Body of pancreas (tissue), 4 donors: ENCODE results near the gene SLPI.

Experiments
- POLR2A ChIP-seq, 3 donors: fragments of 450-650 bp; IDR thresholded peaks; one replicate each; pipeline ENCODE4 v1.6.1; 2016; ENCODE audit warnings: antibody characterized with exemption in 3 of 3, mild to moderate bottlenecking in 2 of 3
- TF ChIP-seq, protein P1 (sequence below), 7 experiments: fragments of 450-650 bp in 4 of 7; fragments of 200-600 bp in 3 of 7; sonication (generic) in 3 of 7; IDR thresholded peaks; one replicate each; pipeline ENCODE4 v1.5.1; 2016 to 2019; ENCODE audit warnings: antibody characterized with exemption in 7 of 7

DNA sequence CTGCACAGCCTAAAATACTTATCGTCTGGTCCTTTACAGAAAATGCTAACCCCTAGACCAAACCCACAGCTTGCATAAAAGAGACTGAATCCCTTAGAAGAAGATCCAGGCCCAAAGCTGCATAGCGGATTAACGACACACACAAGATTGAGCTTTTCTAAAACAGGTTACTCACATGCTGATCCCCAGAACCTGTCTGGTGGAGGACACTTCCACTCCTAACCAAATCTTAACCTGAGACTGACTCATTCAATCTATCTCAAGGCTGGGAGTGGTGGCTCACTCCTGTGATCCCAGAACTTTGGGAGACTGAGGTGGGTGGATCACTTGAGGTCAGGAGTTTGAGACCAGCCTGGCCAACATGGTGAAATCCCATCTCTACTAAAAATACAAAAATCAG lies 2.8 kb upstream of the SLPI start:
- TF ChIP-seq, protein P1, sequence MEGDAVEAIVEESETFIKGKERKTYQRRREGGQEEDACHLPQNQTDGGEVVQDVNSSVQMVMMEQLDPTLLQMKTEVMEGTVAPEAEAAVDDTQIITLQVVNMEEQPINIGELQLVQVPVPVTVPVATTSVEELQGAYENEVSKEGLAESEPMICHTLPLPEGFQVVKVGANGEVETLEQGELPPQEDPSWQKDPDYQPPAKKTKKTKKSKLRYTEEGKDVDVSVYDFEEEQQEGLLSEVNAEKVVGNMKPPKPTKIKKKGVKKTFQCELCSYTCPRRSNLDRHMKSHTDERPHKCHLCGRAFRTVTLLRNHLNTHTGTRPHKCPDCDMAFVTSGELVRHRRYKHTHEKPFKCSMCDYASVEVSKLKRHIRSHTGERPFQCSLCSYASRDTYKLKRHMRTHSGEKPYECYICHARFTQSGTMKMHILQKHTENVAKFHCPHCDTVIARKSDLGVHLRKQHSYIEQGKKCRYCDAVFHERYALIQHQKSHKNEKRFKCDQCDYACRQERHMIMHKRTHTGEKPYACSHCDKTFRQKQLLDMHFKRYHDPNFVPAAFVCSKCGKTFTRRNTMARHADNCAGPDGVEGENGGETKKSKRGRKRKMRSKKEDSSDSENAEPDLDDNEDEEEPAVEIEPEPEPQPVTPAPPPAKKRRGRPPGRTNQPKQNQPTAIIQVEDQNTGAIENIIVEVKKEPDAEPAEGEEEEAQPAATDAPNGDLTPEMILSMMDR (IDR thresholded peaks at IDR 0.05) = no peak
- TF ChIP-seq POLR2A (IDR thresholded peaks at IDR 0.05) = no peak
